ENCODE data around the gene CRACDL. TPM values are rescaled to one million over a fixed set of nuclear protein-coding genes. Genes with fewer than 3 reads are reported as not detected.
"Not testable (repeated sequence)": the region's sequence is repeated elsewhere in the genome, so short reads cannot be mapped to it uniquely, and the experiment has no call there.

CRACDL gene
- total RNA-seq, 1 experiment from 2014 or later: 1.1 TPM

GRCh38 chr2:98881153-98881650, 54.8 kb downstream of the CRACDL start:
- no peaks in the 10 kb centered on the region for H3K36me3 Mint-ChIP-seq (ENCODE audit: insufficient read depth, unreplicated experiment)

GRCh38 chr2:98880266-98881152, 55.5 kb downstream of the CRACDL start:
- intact Hi-C loops (cut with micrococcal nuclease; ENCODE audit: unreplicated experiment): loop anchor here (1.0 kb wide), 1 partner anchor 186 kb away; no protein-coding TSS in a partner anchor
- CTCF ChIA-PET: interaction anchor here (1.4 kb wide), 1 partner anchor 186 kb away, joined by 8 read pairs; no protein-coding TSS in a partner anchor
- Mint-ChIP-seq H3K36me3 (ENCODE audit: insufficient read depth, unreplicated experiment) (no peaks in the 10 kb centered on the region), H3K4me3 (ENCODE audit: unreplicated experiment) (no peak overlapping the region), H3K9me3 (ENCODE audit: unreplicated experiment) (peaks cover 5% of the 10 kb centered on the region), H3K4me1 (ENCODE audit: low read depth, unreplicated experiment) (no peaks in the 10 kb centered on the region), H3K27ac (ENCODE audit: unreplicated experiment) (no peak overlapping the region), H3K27me3 (ENCODE audit: insufficient read depth, unreplicated experiment) (no peaks in the 10 kb centered on the region)
- no peak for DNase-seq
- H3K4me1 ChIP-seq: no peaks in the 10 kb centered on the region
- H3K9me3 ChIP-seq: no peaks in the 10 kb centered on the region
- POLR2A ChIA-PET: no interaction called here
- no peaks in the 10 kb centered on the region for H3K27me3 ChIP-seq (replicated peaks; ENCODE audit: control insufficient read depth, insufficient read depth, low read length)
- no peak for TF ChIP-seq CTCF (IDR thresholded peaks at IDR 0.05; ENCODE audit: insufficient read depth in 1 of 2, low read depth in 1 of 2, low read length in 1 of 2, severe bottlenecking in 1 of 2, unreplicated experiment in 1 of 2)
- no peak overlapping the region for H3K4me3 ChIP-seq (ENCODE audit: low read depth, low read length)
- no peaks in the 10 kb centered on the region for H3K36me3 ChIP-seq (ENCODE audit: control insufficient read depth, insufficient read depth, low read length)
- BruUV-seq (replicated peaks): no TSS peak

More at GRCh38 chr2:98881153-98881650, 54.8 kb downstream of the CRACDL start:
- Mint-ChIP-seq H3K9me3 (ENCODE audit: unreplicated experiment) (peaks cover 12% of the 10 kb centered on the region), H3K27me3 (ENCODE audit: insufficient read depth, unreplicated experiment) (no peaks in the 10 kb centered on the region), H3K4me1 (ENCODE audit: low read depth, unreplicated experiment) (no peaks in the 10 kb centered on the region), H3K27ac (ENCODE audit: unreplicated experiment) (no peak overlapping the region), H3K4me3 (ENCODE audit: unreplicated experiment) (no peak overlapping the region)
- H3K4me3 ChIP-seq (ENCODE audit: low read depth, low read length): no peak overlapping the region
- CTCF ChIA-PET: interaction anchor here (1.4 kb wide), 1 partner anchor 185 kb away, joined by 8 read pairs; no protein-coding TSS in a partner anchor
- BruUV-seq (replicated peaks): no TSS peak
- H3K4me1 ChIP-seq: no peaks in the 10 kb centered on the region
- no peaks in the 10 kb centered on the region for H3K27me3 ChIP-seq (replicated peaks; ENCODE audit: control insufficient read depth, insufficient read depth, low read length)
- no peak for DNase-seq
- no peaks in the 10 kb centered on the region for H3K36me3 ChIP-seq (ENCODE audit: control insufficient read depth, insufficient read depth, low read length)
- intact Hi-C loops (cut with micrococcal nuclease; ENCODE audit: unreplicated experiment): no loop called here
- POLR2A ChIA-PET: no interaction called here
- TF ChIP-seq CTCF (IDR thresholded peaks at IDR 0.05; ENCODE audit: insufficient read depth in 1 of 2, low read depth in 1 of 2, low read length in 1 of 2, severe bottlenecking in 1 of 2, unreplicated experiment in 1 of 2): no peak
- H3K9me3 ChIP-seq: no peaks in the 10 kb centered on the region; the same call in 1 of the 2 replicates

GRCh38 chr2:98877658-98878057, 58.4 kb downstream of the CRACDL start:
- H3K27me3 ChIP-seq (replicated peaks; ENCODE audit: control insufficient read depth, insufficient read depth, low read length); H3K9me3 Mint-ChIP-seq (ENCODE audit: unreplicated experiment); H3K27me3 Mint-ChIP-seq (ENCODE audit: insufficient read depth, unreplicated experiment); H3K27ac Mint-ChIP-seq (ENCODE audit: unreplicated experiment); H3K4me1 Mint-ChIP-seq (ENCODE audit: low read depth, unreplicated experiment); H3K4me3 Mint-ChIP-seq (ENCODE audit: unreplicated experiment); H3K9me3 ChIP-seq; BruUV-seq (replicated peaks); CTCF ChIA-PET; H3K36me3 Mint-ChIP-seq (ENCODE audit: insufficient read depth, unreplicated experiment); DNase-seq; H3K4me3 ChIP-seq (ENCODE audit: low read depth, low read length); intact Hi-C loops (cut with micrococcal nuclease; ENCODE audit: unreplicated experiment); H3K4me1 ChIP-seq; H3K36me3 ChIP-seq (ENCODE audit: control insufficient read depth, insufficient read depth, low read length): not testable (repeated sequence)
- POLR2A ChIA-PET: interaction anchor here (0.6 kb wide), 1 partner anchor 45 kb away, joined by 3 read pairs; no protein-coding TSS in a partner anchor
